HG03280 (cell line): Measurements from ENCODE around the gene FBXO2.

Experiments used
- ATAC-seq: cut with Tn5 transposase; IDR thresholded peaks from one replicate; pipeline ENCODE4 v1.9.1; 2021; ENCODE audit warnings: mild to moderate bottlenecking, moderate library complexity; ENCODE audit not compliant: unreplicated experiment

Gene FBXO2

GRCh38 chr1:11654137-11654938 is at the start of gene FBXO2, which contains the start of gene FBXO44:
Gene FBXO2, minus strand, starts transcription at chr1:11654429. Its CDS starts 89 bp downstream, at chr1:11654340.
Gene FBXO44, plus strand, starts transcription at chr1:11654877. Its CDS starts 959 bp downstream, at chr1:11655836.
- ATAC-seq, result peak; percentile 65

GRCh38 chr1:11703357-11704193 is 49.3 kb upstream of the FBXO2 start:
- ATAC-seq, result no peak

- no peak for ATAC-seq
Measured at GRCh38 chr1:11701981-11702803, 48.0 kb upstream of the FBXO2 start.

- ATAC-seq, result no peak
Measured at GRCh38 chr1:11701551-11701961, 47.3 kb upstream of the FBXO2 start.

- ATAC-seq, result no peak
Measured at GRCh38 chr1:11700601-11701467, 46.6 kb upstream of the FBXO2 start.

GRCh38 chr1:11697893-11698210 is 43.6 kb upstream of the FBXO2 start:
- no peak for ATAC-seq

- ATAC-seq, result no peak
Measured at GRCh38 chr1:11697188-11697892, 43.1 kb upstream of the FBXO2 start.

GRCh38 chr1:11695861-11696260 is 41.6 kb upstream of the FBXO2 start:
- no peak for ATAC-seq

- ATAC-seq, result no peak
Measured at GRCh38 chr1:11693917-11694316, 39.7 kb upstream of the FBXO2 start.

GRCh38 chr1:11693024-11693590 is 38.9 kb upstream of the FBXO2 start:
- no peak for ATAC-seq

- ATAC-seq, result no peak
Measured at GRCh38 chr1:11691928-11692711, 37.9 kb upstream of the FBXO2 start.

- ATAC-seq, result no peak
Measured at GRCh38 chr1:11691302-11691914, 37.2 kb upstream of the FBXO2 start, which contains the start of gene DRAXIN. Gene DRAXIN, plus strand, starts transcription at chr1:11691710. Its CDS starts 14,549 bp downstream, at chr1:11706259.

- ATAC-seq, result no peak
Measured at GRCh38 chr1:11690397-11691301, 36.4 kb upstream of the FBXO2 start.

GRCh38 chr1:11688506-11688905 is 34.3 kb upstream of the FBXO2 start:
- no peak for ATAC-seq

GRCh38 chr1:11685210-11685752 is 31.1 kb upstream of the FBXO2 start:
- no peak for ATAC-seq

- ATAC-seq, result no peak
Measured at GRCh38 chr1:11684070-11684469, 29.8 kb upstream of the FBXO2 start.

- ATAC-seq, result no peak
Measured at GRCh38 chr1:11682799-11683198, 28.6 kb upstream of the FBXO2 start.
